Measurements from ENCODE around the gene TRPV4. TPM values are rescaled to one million over a fixed set of nuclear protein-coding genes. Genes with fewer than 3 reads are reported as not detected.
A peak's percentile ranks its signal among the peaks of the same experiment; 100 is the strongest.
"Not testable (repeated sequence)": the region's sequence is repeated elsewhere in the genome, so short reads cannot be mapped to it uniquely, and the experiment has no call there.

The TRPV4 gene
- total RNA-seq, 1 donor from 2014 or later = 1.4 TPM

GRCh38 chr12:109858764-109859163 lies 25.6 kb upstream of the TRPV4 start:
- DNase-seq = no peak

- DNase-seq = no peak
These were observed 24.5 kb upstream of the TRPV4 start for GRCh38 chr12:109857715-109858114.

GRCh38 chr12:109855377-109855776 lies 22.2 kb upstream of the TRPV4 start:
- no peak for DNase-seq

GRCh38 chr12:109850518-109850917 lies 17.3 kb upstream of the TRPV4 start:
- not testable (repeated sequence) for DNase-seq

GRCh38 chr12:109847142-109847735 lies 14.0 kb upstream of the TRPV4 start:
- no peak for DNase-seq

- DNase-seq = no peak
These were observed 12.6 kb upstream of the TRPV4 start for GRCh38 chr12:109845824-109846205.

GRCh38 chr12:109844983-109845823 lies 12.0 kb upstream of the TRPV4 start:
- DNase-seq = peak; percentile 86

- no peak for DNase-seq
These were observed 10.9 kb upstream of the TRPV4 start for GRCh38 chr12:109844091-109844490.

GRCh38 chr12:109842021-109842420 lies 8.8 kb upstream of the TRPV4 start:
- DNase-seq = no peak

GRCh38 chr12:109841356-109841755 lies 8.2 kb upstream of the TRPV4 start:
- no peak for DNase-seq

- DNase-seq = no peak
These were observed 7.3 kb upstream of the TRPV4 start for GRCh38 chr12:109840305-109841074.

GRCh38 chr12:109839444-109839843 lies 6.2 kb upstream of the TRPV4 start:
- no peak for DNase-seq

- DNase-seq = no peak
These were observed 3.7 kb upstream of the TRPV4 start for GRCh38 chr12:109836916-109837315.

- DNase-seq = no peak
These were observed 2.6 kb upstream of the TRPV4 start for GRCh38 chr12:109835827-109836226.

GRCh38 chr12:109832541-109833306 lies 474 bp downstream of the TRPV4 start:
- no peak for DNase-seq

GRCh38 chr12:109831929-109832328 lies 1.3 kb downstream of the TRPV4 start:
- no peak for DNase-seq

GRCh38 chr12:109831365-109831764 lies 1.8 kb downstream of the TRPV4 start:
- DNase-seq = no peak

- DNase-seq = no peak
These were observed 2.5 kb downstream of the TRPV4 start for GRCh38 chr12:109830718-109831117.

GRCh38 chr12:109830267-109830666 lies 2.9 kb downstream of the TRPV4 start:
- DNase-seq = no peak

- DNase-seq = no peak
These were observed 3.5 kb downstream of the TRPV4 start for GRCh38 chr12:109829667-109830066.

- no peak for DNase-seq
These were observed 4.3 kb downstream of the TRPV4 start for GRCh38 chr12:109828754-109829511.
